T47D (cell line): Measurements from ENCODE around the gene AKAP7.

Experiments used
- DNase-seq, 2 experiments: peaks; one replicate each; pipeline versions ENCODE4 v3.0.0 to v3.0.0-alpha.2; 2011 to 2012; ENCODE audit warnings: low read depth in 1 of 2, low spot score in 1 of 2
- JUND ChIP-seq: IDR thresholded peaks from 2 replicates; pipeline ENCODE4 v1.6.1; 2012; ENCODE audit warnings: low read depth
- in situ Hi-C: cut with HindIII; loops from 2 replicates; pipeline ENCODE4 v1.10.0; 2016; ENCODE audit warnings: low sequenced_read_pairs, low pct_unique_long_range_greater_than_20kb

AKAP7 gene

DNA sequence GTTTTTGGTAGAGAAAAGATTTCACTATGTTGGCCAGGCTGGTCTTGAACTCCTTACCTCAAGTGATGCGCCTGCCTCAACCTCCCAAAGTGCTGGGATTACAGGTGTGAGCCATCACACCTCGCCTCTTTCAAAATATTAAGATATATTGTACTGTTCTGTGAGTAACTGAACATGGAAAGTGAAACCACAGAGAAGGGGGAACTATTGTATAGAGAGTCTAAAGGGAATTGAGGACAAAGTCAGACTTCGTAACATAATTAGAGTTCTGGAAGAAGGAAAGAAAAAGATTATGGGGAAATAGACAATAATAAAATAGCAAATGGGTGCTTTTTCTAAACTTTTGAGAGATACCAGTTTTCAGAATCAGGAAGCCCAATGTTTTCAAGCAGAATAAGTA, 17.4 kb upstream of the AKAP7 start:
- in situ Hi-C loops = no loop called here
- no peak for TF ChIP-seq JUND
- DNase-seq = no peak

DNA sequence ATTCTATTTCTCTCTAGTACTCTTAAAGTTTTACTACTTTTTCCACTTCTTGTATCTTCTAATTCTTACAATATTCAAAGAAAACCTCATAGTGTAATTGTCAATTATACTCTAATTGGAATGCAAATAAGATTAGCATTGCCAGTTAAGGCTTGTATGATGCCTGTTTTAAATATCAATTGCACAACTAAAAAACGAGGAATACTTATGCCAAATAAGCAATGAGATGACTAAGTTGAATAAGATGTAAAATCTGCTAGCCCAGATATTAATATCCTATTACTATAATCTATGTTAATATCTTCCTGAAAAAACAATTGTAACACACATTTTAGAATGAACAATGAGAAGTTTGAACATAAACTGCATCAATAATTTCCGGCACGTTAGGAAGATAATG, 13.3 kb upstream of the AKAP7 start:
- no peak for TF ChIP-seq JUND
- in situ Hi-C loops = no loop called here
- DNase-seq = no peak

DNA sequence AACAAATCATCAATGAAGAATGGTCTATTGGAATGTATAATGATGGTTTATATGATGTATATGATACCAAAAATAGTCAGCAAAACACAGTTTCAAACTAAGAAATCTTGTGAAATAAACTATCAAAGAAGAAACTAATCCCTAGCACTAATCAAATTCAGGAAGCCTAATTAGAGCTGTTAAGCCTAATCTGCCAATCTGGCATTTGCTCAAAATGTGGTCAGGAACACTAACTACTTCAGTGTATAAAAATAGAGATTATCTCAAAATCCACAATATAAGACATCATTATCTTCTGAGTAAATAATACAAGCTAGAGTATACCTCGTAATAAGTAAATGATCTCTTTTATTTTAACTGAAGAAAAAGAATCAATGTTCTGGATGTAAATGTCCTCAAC, 12.8 kb upstream of the AKAP7 start:
- in situ Hi-C loops = no loop called here
- no peak for DNase-seq
- no peak for TF ChIP-seq JUND

- in situ Hi-C loops = no loop called here
- peak in 1 of 2 experiments; percentile 73 for DNase-seq
- TF ChIP-seq JUND = no peak
Observed at GRCh38 chr6:131124336-131125071, 10.8 kb upstream of the AKAP7 start.

GRCh38 chr6:131125431-131125830, 9.8 kb upstream of the AKAP7 start:
- no peak for DNase-seq
- no peak for TF ChIP-seq JUND
- in situ Hi-C loops = no loop called here

- TF ChIP-seq JUND = no peak
- in situ Hi-C loops = no loop called here
- DNase-seq = no peak
Observed at GRCh38 chr6:131129689-131130553, 5.3 kb upstream of the AKAP7 start.

DNA sequence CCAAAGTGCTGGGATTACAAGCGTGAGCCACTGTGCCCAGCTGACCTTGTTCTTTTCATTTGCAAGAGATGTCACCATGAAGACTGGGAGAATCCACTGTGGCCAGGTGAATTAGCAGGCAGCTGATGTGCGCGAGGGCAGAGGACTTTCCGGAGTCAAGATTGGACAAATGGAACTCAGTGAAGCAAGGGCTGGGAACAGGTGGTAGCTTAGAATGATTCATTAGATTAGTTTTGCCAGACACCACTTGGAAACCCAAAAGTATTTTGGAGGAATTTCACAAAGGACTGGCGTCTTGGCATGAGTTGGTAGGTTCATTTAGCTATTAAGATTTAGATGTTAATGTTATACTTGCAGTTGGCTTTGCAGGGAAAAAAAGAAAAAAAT, 4.7 kb upstream of the AKAP7 start:
- no peak for TF ChIP-seq JUND
- in situ Hi-C loops = no loop called here
- no peak for DNase-seq

DNA sequence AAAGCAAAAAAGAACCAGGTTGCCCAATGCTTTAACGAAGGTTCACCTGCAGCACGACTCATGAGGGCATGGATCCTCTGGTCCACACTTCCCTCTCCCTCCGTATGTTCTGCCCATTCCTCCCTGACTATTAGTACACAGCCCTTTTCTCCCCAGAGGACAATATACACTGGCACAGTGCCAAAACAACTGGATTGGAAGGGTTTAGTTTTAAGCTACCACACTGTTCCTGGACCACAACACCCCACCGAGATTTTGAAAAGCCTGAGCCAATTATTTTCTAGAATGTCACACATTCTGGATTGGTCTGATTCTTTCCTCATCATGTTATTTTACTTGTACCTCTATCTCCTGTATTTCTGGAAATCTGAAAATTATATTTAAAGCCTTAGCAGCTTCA, 2.9 kb upstream of the AKAP7 start:
- no peak for DNase-seq
- in situ Hi-C loops = no loop called here
- no peak for TF ChIP-seq JUND

- in situ Hi-C loops = no loop called here
- no peak for DNase-seq
- no peak for TF ChIP-seq JUND
Observed at GRCh38 chr6:131134220-131134979, 867 bp upstream of the AKAP7 start.

DNA sequence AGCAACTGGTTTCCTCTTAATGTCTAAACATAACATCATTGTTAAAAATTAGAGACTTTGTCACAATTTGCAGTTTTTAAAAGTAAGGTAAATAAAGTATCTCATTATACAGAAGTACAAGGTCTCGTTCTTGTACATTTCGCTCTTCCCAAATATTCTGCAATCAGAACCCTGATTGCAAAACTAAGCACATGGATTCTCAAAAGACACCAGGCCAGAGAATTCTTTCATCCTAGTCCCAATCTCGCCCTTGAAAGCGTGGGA, 355 bp upstream of the AKAP7 start:
- TF ChIP-seq JUND = no peak
- in situ Hi-C loops = no loop called here
- DNase-seq = no peak

GRCh38 chr6:131136021-131136786, 937 bp downstream of the AKAP7 start:
- DNase-seq = peak; percentile 8 to 42

DNA sequence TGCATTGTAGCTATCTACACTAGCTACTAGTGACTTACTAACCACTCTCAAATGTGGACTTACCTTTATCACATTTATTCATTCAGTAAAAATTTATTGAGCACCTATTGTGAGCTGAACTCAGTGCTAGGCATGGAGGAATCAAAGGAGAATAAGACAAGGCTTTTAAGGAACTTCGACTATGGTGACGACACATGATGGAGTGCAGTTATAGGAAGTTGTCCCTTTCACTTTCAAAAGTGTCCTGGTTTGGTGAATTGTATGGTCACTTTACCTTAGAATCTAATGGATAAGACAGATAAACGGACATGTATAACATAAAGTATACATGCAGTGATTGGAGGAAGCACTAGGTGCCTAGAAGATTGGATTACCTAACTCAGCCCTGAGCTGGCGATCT, 4.3 kb downstream of the AKAP7 start:
- TF ChIP-seq JUND = no peak
- in situ Hi-C loops = no loop called here

More at GRCh38 chr6:131136021-131136786, 937 bp downstream of the AKAP7 start:
- in situ Hi-C loops = no loop called here
- no peak for TF ChIP-seq JUND

GRCh38 chr6:131143319-131143718, 8.1 kb downstream of the AKAP7 start:
- TF ChIP-seq JUND = no peak
- in situ Hi-C loops = no loop called here
- no peak for DNase-seq

More for the DNA sequence above, 4.3 kb downstream of the AKAP7 start:
- no peak for DNase-seq
